UCSD-AML1 (cell line): ENCODE results near the gene ZC3H7B.
A peak's percentile ranks its signal among the peaks of the same experiment; 100 is the strongest.

ENCODE experiments used
- DNase-seq: peaks from one replicate; lab custom pipeline; 2025; ENCODE audit not compliant: unreplicated experiment; lab: John Stamatoyannopoulos, UW

Gene ZC3H7B

GRCh38 chr22:41324821-41325528 is 23.6 kb downstream of the ZC3H7B start:
- no peak for DNase-seq

GRCh38 chr22:41327124-41327523 is 25.8 kb downstream of the ZC3H7B start:
- peak; percentile 32 for DNase-seq

- DNase-seq: no peak
Observed at GRCh38 chr22:41330169-41330568, 28.8 kb downstream of the ZC3H7B start.

- DNase-seq: no peak
Observed at GRCh38 chr22:41332217-41332939, 31.1 kb downstream of the ZC3H7B start.

GRCh38 chr22:41333806-41334205 is 32.5 kb downstream of the ZC3H7B start:
- DNase-seq: no peak

GRCh38 chr22:41334215-41334614 is 32.9 kb downstream of the ZC3H7B start:
- no peak for DNase-seq

- DNase-seq: no peak
Observed at GRCh38 chr22:41334951-41335635, 33.8 kb downstream of the ZC3H7B start.

- no peak for DNase-seq
Observed at GRCh38 chr22:41338614-41339212, 37.4 kb downstream of the ZC3H7B start.

GRCh38 chr22:41339823-41340222 is 38.5 kb downstream of the ZC3H7B start:
- DNase-seq: no peak

- DNase-seq: no peak
Observed at GRCh38 chr22:41340357-41340756, 39.0 kb downstream of the ZC3H7B start.

- no peak for DNase-seq
Observed at GRCh38 chr22:41341012-41341411, 39.7 kb downstream of the ZC3H7B start.

GRCh38 chr22:41341990-41342389 is 40.7 kb downstream of the ZC3H7B start:
- DNase-seq: no peak

- DNase-seq: no peak
Observed at GRCh38 chr22:41343300-41343699, 42.0 kb downstream of the ZC3H7B start.

- DNase-seq: no peak
Observed at GRCh38 chr22:41343717-41344116, 42.4 kb downstream of the ZC3H7B start.

GRCh38 chr22:41344189-41344788 is 43.0 kb downstream of the ZC3H7B start:
- DNase-seq: no peak

- no peak for DNase-seq
Observed at GRCh38 chr22:41345807-41346335, 44.5 kb downstream of the ZC3H7B start.

GRCh38 chr22:41347066-41347859 is 45.9 kb downstream of the ZC3H7B start:
- no peak for DNase-seq

GRCh38 chr22:41348964-41349484 is 47.7 kb downstream of the ZC3H7B start:
- no peak for DNase-seq

GRCh38 chr22:41350087-41350486 is 48.8 kb downstream of the ZC3H7B start:
- no peak for DNase-seq

GRCh38 chr22:41351011-41351410 is 49.7 kb downstream of the ZC3H7B start:
- no peak for DNase-seq
